HepG2 (cell line): ENCODE measurements around the gene MEGF6. TPM values are rescaled to one million over a fixed set of nuclear protein-coding genes. Genes with fewer than 3 reads are reported as not detected.
"Not testable (repeated sequence)": the region's sequence is repeated elsewhere in the genome, so short reads cannot be mapped to it uniquely, and the experiment has no call there.

Experiments
- ATAC-seq: fragments of 200-7000 bp; cut with Tn5 transposase; 3 replicates; pipeline ENCODE4 v1.9.1; 2020; ENCODE audit warnings: mild to moderate bottlenecking, moderate library complexity
- BruUV-seq: library from RNA; stranded (reverse); fragments of 400-500 nt; replicated peaks from 2 replicates; lab custom pipeline; 2021; lab: Mats Ljungman, UMichigan
- CTCF ChIA-PET: fragments of 300-600 bp; formaldehyde crosslinking; extraction: SDS; loops from one replicate; lab custom pipeline; 2021; ENCODE audit warnings: low total read pairs, inconsistent platforms, low intra/inter-chr PET ratio; lab: Yijun Ruan, JAX
- POLR2A ChIA-PET: fragments of 350-600 bp; sonication (Branson Sonifier 250); formaldehyde crosslinking; loops from one replicate; lab custom pipeline; 2020; ENCODE audit warnings: antibody characterized with exemption, inconsistent platforms; lab: Yijun Ruan, JAX
- DNase-seq: peaks from one replicate; pipeline ENCODE4 v3.0.0-alpha.2; 2015; ENCODE audit warnings: low spot score
- FAIRE-seq: peaks from 3 replicates; lab custom pipeline; 2011; peaks lifted over from hg19 to GRCh38; lab: Jason Lieb, UNC
- H2AFZ ChIP-seq: one replicate; pipeline ENCODE4 v1.6.1; 2011; ENCODE audit warnings: low read length, inconsistent platforms
- H3K27ac ChIP-seq: fragments of 300-600 bp; 3 replicates; pipeline ENCODE4 v1.8.0; 2011; ENCODE audit warnings: mixed run types, mild to moderate bottlenecking, mixed read lengths, low read length, inconsistent platforms; ENCODE audit not compliant: insufficient read depth; ENCODE audit errors: extremely low read length
- H3K27me3 ChIP-seq, 2 experiments: fragments of 200-600 bp in 1 of 2; 2 replicates in 1 of 2; 3 replicates in 1 of 2; pipeline versions ENCODE4 v1.6.0 to v1.8.0; 2011; ENCODE audit warnings: low read length in 2 of 2, mild to moderate bottlenecking in 2 of 2, moderate library complexity in 2 of 2, inconsistent platforms in 1 of 2; ENCODE audit not compliant: insufficient read depth in 2 of 2, control insufficient read depth in 1 of 2
- H3K36me3 ChIP-seq, 2 experiments: fragments of 200-600 bp in 1 of 2; replicated peaks in 1 of 2; 2 replicates in 1 of 2; 3 replicates in 1 of 2; pipeline versions ENCODE4 v1.5.1 to v1.8.0; 2011; ENCODE audit warnings: low read length in 2 of 2, inconsistent platforms in 1 of 2; ENCODE audit not compliant: insufficient read depth in 2 of 2, control insufficient read depth in 1 of 2
- H3K4me1 ChIP-seq: 2 replicates; pipeline ENCODE4 v1.5.1; 2012; ENCODE audit warnings: low read length, inconsistent platforms; ENCODE audit not compliant: insufficient read depth
- H3K4me2 ChIP-seq: 2 replicates; pipeline ENCODE4 v1.6.0; 2011; ENCODE audit warnings: low read depth, low read length, inconsistent platforms
- H3K4me3 ChIP-seq, 3 experiments: fragments of 200-600 bp in 1 of 3; sonication (generic), shearing (Covaris generic) in 1 of 3; replicated peaks in 1 of 3; 2 replicates each; pipeline ENCODE4 v1.5.1; 2011 to 2016; ENCODE audit warnings: low read length in 3 of 3, inconsistent platforms in 2 of 3, low read depth in 2 of 3, mild to moderate bottlenecking in 2 of 3, control low read depth in 1 of 3, mixed read lengths in 1 of 3; ENCODE audit not compliant: insufficient read depth in 1 of 3
- H3K79me2 ChIP-seq: one replicate; pipeline ENCODE4 v1.6.1; 2011; ENCODE audit warnings: low read length, inconsistent platforms; ENCODE audit not compliant: insufficient read depth
- H3K9ac ChIP-seq: 2 replicates; pipeline ENCODE4 v1.6.0; 2011; ENCODE audit warnings: mild to moderate bottlenecking, low read depth, low read length, inconsistent platforms; ENCODE audit not compliant: insufficient read depth
- H3K9me3 ChIP-seq: 2 replicates; pipeline ENCODE4 v1.5.1; 2012; ENCODE audit warnings: mild to moderate bottlenecking, low read length
- H4K20me1 ChIP-seq: 2 replicates; pipeline ENCODE4 v1.6.0; 2011; ENCODE audit warnings: inconsistent platforms, mild to moderate bottlenecking, low read length, moderate library complexity; ENCODE audit not compliant: insufficient read depth
- CENPT ChIP-seq: sonication (generic); formaldehyde crosslinking; IDR thresholded peaks from 2 replicates; pipeline ENCODE4 v1.8.0; 2022; ENCODE audit warnings: low read depth, mild to moderate bottlenecking, moderate library complexity, missing genetic modification reagents
- NR2F2 ChIP-seq: IDR thresholded peaks from 2 replicates; pipeline ENCODE4 v1.6.1; 2012; ENCODE audit warnings: low read depth, inconsistent platforms, borderline replicate concordance
- SIX1 ChIP-seq: sonication (generic); formaldehyde crosslinking; IDR thresholded peaks from 2 replicates; pipeline ENCODE4 v1.4.0; 2020; ENCODE audit warnings: missing genetic modification reagents, borderline replicate concordance
- SRSF9 ChIP-seq: fragments of 200-400 bp; formaldehyde crosslinking; IDR thresholded peaks from 2 replicates; pipeline ENCODE4 v1.6.1; 2018; ENCODE audit warnings: borderline replicate concordance, mild to moderate bottlenecking, low read depth, low read length; ENCODE audit not compliant: insufficient read depth, poor library complexity, severe bottlenecking
- ZNF550 ChIP-seq: sonication (generic); formaldehyde crosslinking; IDR thresholded peaks from 2 replicates; pipeline ENCODE4 v1.4.0; 2020; ENCODE audit warnings: mild to moderate bottlenecking, missing genetic modification reagents, borderline replicate concordance
- ZNF569 ChIP-seq: sonication (generic); formaldehyde crosslinking; IDR thresholded peaks from 2 replicates; pipeline ENCODE4 v1.5.0; 2020; ENCODE audit warnings: mild to moderate bottlenecking, missing genetic modification reagents, moderate library complexity, borderline replicate concordance
- ZNF607 ChIP-seq: sonication (generic); formaldehyde crosslinking; IDR thresholded peaks from 2 replicates; pipeline ENCODE4 v1.5.1; 2020; ENCODE audit warnings: missing genetic modification reagents, mild to moderate bottlenecking, borderline replicate concordance
- WGBS: methylation state at CpG from one replicate; pipeline ENCODE4 v1.1.6; 2017; ENCODE audit warnings: low lambda C conversion rate; 5-methylcytosine and 5-hydroxymethylcytosine counted together
- in situ Hi-C: cut with HindIII; loops from 2 replicates; pipeline ENCODE4 v1.10.0; 2017; ENCODE audit warnings: low pct_unique_long_range_greater_than_20kb; ENCODE audit not compliant: extremely low pct_ligation_motif_present
- intact Hi-C: fragments of 100-400 bp; cut with micrococcal nuclease; formaldehyde crosslinking; loops from one replicate; pipeline ENCODE4 v1.10.0; 2022; ENCODE audit not compliant: unreplicated experiment
- polyA plus RNA-seq, 8 experiments: library from polyadenylated mRNA; depleted of rRNA in 3 of 8; stranded (reverse) in 7 of 8; unstranded in 1 of 8; fragments of >200 nt; fragmentation: Illumina TruSeq in 4 of 8; extraction: Trizol in 4 of 8; gene quantifications; 2 replicates each; pipeline versions ENCODE4 v1.2.1 to v1.2.3, GENCODE V29; 2011 to 2016; ENCODE audit warnings: low read depth in 4 of 8, missing spikeins in 1 of 8, mixed read lengths in 1 of 8; ENCODE audit not compliant: insufficient read depth in 1 of 8
- total RNA-seq, 5 experiments: library from RNA; depleted of rRNA; stranded (reverse); fragments of >200 nt; fragmentation: Illumina TruSeq; extraction: Trizol; gene quantifications; 2 replicates each; pipeline ENCODE4 v1.2.3, GENCODE V29; 2016; ENCODE audit warnings: low read depth in 1 of 5
- TF ChIP-seq, protein P1 (sequence below): fragments of 450-650 bp; IDR thresholded peaks from 2 replicates; pipeline ENCODE4 v1.6.1; 2016

Gene MEGF6
- total and polyA plus RNA-seq, 2 of the 13 experiments (the other 11 are each of a cell fraction or from before 2014, with no cell fraction given) = 1.9 TPM

DNA sequence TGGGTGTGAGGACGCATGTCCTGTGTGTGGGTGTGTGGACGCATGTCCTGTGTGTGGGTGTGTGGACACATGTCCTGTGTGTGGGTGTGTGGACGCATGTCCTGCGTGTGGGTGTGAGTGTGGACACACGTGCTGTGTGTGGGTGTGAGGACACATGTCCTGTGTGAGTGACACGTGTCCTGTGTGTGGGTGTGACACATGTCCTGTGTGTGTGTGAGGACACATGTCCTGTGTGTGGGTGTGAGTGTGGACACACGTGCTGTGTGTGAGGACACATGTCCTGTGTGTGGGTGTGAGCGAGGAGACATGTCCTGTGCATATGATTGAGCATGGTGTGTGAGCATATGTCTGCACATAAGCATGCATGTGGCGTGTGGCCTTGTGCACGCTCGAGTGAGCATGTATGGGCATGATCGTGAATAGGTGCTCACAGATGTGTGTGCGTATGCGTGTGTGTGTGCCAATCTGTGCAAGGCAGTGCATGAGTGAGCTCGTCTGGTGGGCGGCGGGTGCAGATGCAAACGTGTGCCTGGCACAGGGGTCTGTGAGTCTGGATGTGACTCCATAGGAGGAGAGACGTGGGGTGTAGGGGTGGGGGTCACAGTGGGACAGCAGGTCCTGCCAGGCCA is 25.3 kb downstream of the MEGF6 start:
- no peaks in the 10 kb centered on the region for H3K36me3 ChIP-seq
- H3K9ac ChIP-seq = no peak overlapping the region
- peaks cover 27% of the 10 kb centered on the region for H3K4me1 ChIP-seq
- no TSS peak for BruUV-seq
- TF ChIP-seq CENPT (CRISPR knock-in tag) (no peak), NR2F2 (no peak), ZNF607 (no peak), SIX1 (CRISPR knock-in tag) (no peak), ZNF569 (CRISPR knock-in tag) (no peak), ZNF550 (CRISPR knock-in tag) (no peak), SRSF9 (no peak)
- TF ChIP-seq, protein P1, sequence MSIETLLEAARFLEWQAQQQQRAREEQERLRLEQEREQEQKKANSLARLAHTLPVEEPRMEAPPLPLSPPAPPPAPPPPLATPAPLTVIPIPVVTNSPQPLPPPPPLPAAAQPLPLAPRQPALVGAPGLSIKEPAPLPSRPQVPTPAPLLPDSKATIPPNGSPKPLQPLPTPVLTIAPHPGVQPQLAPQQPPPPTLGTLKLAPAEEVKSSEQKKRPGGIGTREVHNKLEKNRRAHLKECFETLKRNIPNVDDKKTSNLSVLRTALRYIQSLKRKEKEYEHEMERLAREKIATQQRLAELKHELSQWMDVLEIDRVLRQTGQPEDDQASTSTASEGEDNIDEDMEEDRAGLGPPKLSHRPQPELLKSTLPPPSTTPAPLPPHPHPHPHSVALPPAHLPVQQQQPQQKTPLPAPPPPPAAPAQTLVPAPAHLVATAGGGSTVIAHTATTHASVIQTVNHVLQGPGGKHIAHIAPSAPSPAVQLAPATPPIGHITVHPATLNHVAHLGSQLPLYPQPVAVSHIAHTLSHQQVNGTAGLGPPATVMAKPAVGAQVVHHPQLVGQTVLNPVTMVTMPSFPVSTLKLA = peak; percentile 99
- ChIA-PET POLR2A (no interaction called here), CTCF (interaction anchor here (1.2 kb wide), 1 partner anchor 33 kb away, joined by 5 read pairs; no protein-coding TSS in a partner anchor)
- FAIRE-seq (no peak), DNase-seq (no peak), ATAC-seq (no peak)
- 72% methylated on average over 19 of the region's 19 CpGs for WGBS
- no peaks in the 10 kb centered on the region for H3K9me3 ChIP-seq
- intact Hi-C loops = loop anchor here (2.0 kb wide), 1 partner anchor 33 kb away; no protein-coding TSS in a partner anchor
- in situ Hi-C loops = no loop called here
- no peaks in the 10 kb centered on the region for H3K79me2 ChIP-seq
- H3K27ac ChIP-seq = no peak overlapping the region
- H3K4me3 ChIP-seq = no peak overlapping the region
- no peaks in the 10 kb centered on the region; the same call in 1 of the 2 replicates for H4K20me1 ChIP-seq
- peaks cover 5 to 41% of the 10 kb centered on the region in 2 experiments for H3K27me3 ChIP-seq
- no peak overlapping the region for H3K4me2 ChIP-seq
- no peak overlapping the region for H2AFZ ChIP-seq

DNA sequence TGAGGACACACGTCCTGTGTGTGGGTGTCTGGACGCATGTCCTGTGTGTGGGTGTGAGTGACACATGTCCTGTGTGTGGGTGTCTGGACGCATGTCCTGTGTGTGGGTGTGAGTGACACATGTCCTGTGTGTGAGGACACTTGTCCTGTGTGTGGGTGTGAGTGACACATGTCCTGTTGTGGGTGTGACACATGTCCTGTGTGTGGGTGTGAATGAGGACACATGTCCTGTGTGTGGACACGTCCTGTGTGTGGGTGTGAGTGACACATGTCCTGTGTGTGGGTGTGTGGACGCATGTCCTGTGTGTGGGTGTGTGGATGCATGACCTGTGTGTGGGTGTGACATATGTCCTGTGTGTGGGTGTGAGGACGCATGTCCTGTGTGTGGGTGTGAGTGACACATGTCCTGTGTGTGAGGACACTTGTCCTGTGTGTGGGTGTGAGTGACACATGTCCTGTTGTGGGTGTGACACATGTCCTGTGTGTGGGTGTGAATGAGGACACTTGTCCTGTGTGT is 25.9 kb downstream of the MEGF6 start:
- WGBS = 23% methylated on average over 6 of the region's 6 CpGs
- H3K4me2 ChIP-seq, FAIRE-seq, H3K9ac ChIP-seq, DNase-seq, H3K4me3 ChIP-seq, POLR2A ChIA-PET, H3K27ac ChIP-seq, BruUV-seq, intact Hi-C loops, CTCF ChIA-PET, in situ Hi-C loops, H3K9me3 ChIP-seq, H3K79me2 ChIP-seq, H2AFZ ChIP-seq, H4K20me1 ChIP-seq, ATAC-seq, H3K36me3 ChIP-seq: not testable (repeated sequence)
- H3K4me1 ChIP-seq = peaks cover 21% of the 10 kb centered on the region
- H3K27me3 ChIP-seq = peaks cover 6 to 40% of the 10 kb centered on the region in 2 experiments
